Skeletal muscle cell (primary cell): Measurements from ENCODE around the gene CALU.

Experiments
- DNase-seq: peaks from one replicate; pipeline ENCODE4 v3.0.0-alpha.2; 2010; ENCODE audit warnings: low read depth
- H3K4me3 ChIP-seq: 2 replicates; pipeline ENCODE4 v1.5.1; 2011; ENCODE audit warnings: low read depth, mild to moderate bottlenecking, control low read depth, low read length, moderate library complexity

Gene CALU

DNA sequence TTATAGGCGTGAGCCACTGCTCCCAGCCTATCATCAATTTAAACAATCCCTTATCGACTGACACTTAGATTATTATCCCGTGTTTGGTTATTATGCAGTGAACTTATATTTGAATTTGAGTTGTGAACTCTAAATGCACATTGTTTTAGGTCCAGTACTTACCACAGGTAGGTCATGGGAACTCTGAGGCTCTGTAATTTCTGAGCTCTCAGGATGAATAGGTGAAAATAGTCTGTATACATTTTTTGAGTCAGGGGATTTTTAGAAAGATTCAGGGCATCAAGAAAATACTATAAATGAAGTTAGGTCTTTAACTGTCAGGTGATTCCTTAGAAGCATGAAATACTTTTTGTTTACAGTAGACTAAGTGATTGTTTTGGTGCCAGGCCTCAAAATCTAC is 61.4 kb downstream of the CALU start:
- H3K4me3 ChIP-seq = no peak overlapping the region
- no peak for DNase-seq

DNA sequence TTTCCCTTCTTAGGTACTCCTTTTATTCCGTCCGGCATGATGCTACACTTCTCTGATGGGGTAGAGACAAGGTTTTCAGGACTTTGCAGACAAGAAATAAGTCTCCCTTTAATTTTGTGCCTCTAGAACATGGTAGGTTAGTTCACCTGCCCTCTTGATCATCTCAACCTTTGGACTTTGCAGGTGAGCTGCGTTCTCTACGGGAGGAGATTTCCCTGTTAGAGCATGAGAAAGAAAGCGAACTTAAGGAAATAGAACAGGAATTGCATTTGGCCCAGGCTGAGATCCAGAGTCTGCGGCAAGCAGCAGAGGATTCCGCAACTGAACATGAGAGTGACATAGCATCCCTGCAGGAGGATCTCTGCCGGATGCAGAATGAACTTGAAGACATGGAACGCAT is 61.8 kb downstream of the CALU start:
- DNase-seq = no peak
- no peak overlapping the region for H3K4me3 ChIP-seq

DNA sequence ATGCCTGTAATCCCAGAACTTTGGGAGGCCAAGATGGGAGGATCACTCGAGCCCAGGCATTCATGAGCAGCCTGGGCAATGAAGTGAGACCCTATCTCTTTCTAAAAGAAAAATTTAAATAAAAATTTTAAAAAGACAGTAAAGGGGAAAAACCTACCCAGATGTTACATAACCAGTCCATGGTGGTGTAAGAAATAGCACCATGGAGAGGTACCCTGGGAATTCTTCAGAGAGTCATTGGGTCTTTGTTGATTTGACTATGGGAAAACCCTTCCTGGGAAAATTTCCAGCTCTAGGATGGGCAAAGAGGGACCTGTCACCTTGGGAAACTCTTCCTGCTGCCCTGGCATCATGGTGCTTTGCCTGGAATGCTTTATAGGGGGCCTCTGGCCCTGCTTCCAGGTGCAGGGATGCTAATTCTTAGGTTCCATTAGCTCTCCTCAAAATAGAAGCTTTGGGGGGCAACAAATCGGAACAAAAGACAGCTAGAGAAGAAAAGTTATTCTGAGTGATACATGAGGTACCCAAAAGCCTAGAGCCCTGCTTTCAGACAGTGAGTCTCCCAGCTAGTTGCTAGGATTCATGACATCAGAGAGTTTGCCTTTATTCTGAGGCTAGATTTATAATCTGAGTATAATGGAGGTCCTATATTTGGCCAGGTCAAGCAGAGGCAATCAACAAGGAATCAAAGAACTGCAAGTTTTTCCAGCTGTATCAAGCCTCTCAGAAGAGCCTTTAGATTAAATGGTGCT is 62.7 kb downstream of the CALU start:
- DNase-seq = no peak
- no peak overlapping the region for H3K4me3 ChIP-seq

DNA sequence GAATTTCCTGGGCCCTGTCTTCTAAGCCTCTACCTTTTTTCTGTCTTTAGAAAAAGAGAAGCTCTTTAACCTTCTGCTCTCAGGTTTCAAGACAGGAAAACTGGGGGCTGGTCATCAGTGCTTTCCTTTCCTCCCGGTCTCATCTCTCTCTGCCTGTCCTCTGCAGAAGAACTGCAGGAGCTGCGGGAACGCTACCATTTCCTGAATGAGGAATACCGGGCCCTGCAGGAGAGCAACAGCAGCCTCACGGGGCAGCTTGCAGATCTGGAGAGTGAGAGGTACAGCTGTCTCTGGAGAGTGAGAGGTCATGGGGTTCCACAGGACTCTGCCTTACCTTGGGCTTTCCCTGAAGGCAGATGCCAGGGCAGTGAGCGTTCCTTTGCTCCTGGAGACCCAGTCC is 65.3 kb downstream of the CALU start:
- DNase-seq = no peak
- H3K4me3 ChIP-seq = no peak overlapping the region

DNA sequence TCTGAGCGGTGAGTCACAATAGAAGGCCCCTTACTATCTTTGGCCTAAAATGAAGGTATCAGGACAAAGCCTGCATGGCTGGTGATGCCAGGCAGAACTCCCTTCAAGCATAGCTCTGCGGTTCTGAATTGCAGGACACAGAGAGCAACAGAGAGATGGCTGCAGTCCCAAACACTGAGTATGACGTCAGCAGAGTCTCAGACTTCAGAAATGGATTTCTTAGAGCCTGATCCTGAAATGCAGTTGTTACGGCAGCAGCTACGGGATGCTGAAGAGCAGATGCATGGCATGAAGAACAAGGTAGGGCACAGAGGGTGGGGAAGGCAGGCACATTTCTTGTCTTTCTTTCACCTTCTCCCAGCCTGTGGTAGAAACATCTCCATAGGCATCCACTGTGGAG is 66.1 kb downstream of the CALU start:
- DNase-seq = no peak
- H3K4me3 ChIP-seq = no peak overlapping the region

DNA sequence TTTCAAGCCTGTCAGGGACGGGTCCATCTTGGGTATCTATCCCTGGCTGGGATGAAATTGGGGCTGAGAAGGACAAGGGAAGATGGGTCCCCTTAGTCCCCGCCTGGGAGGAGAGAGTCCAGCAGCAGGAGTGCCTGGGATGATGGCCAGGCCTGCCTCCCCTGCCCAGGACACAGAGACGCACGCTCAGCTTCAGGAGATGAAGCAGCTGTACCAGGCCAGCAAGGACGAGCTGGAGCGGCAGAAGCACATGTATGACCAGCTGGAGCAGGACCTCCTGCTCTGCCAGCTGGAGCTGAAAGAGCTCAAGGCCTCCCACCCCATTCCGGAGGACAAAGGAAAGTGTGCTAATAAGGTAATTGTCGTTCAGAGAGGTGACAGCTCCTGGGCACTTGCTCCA is 68.0 kb downstream of the CALU start:
- DNase-seq = no peak
- no peak overlapping the region for H3K4me3 ChIP-seq

DNA sequence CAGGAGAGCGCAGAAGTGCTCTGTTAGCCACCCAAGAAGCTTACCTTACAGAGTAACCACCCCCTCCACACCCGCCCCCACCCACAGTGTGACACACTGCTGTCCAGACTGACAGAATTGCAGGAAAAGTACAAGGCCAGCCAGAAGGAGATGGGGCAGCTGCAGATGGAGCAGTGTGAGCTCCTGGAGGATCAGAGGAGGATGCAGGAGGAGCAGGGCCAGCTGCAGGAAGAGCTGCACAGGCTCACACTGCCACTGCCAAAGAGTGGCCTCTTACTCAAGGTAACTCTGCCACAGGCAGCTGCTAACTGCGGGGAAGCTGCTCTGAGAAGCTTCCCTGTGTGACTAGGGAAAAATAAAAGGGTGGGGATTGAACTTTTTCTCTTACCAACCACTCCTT is 70.2 kb downstream of the CALU start:
- DNase-seq = no peak
- H3K4me3 ChIP-seq = no peak overlapping the region

DNA sequence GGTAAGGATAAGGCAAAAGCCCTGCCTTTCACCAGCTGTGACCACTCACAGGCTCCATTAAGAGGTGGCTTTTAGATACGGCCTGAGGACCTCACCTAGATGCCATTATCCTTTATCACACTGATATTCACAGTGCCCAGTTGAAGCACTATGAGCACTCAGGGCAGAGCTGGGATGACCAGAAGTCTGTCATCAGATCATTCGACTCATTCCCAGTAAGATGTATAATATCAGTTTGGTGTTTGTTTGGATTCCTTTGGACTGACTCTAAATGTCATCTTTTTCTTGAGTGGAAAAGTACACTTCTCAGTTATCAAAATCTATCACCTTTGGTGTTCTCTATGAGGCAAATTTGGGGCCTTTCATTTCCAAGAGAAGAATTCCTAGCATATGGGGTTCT is 71.3 kb downstream of the CALU start:
- no peak overlapping the region for H3K4me3 ChIP-seq
- DNase-seq = no peak

DNA sequence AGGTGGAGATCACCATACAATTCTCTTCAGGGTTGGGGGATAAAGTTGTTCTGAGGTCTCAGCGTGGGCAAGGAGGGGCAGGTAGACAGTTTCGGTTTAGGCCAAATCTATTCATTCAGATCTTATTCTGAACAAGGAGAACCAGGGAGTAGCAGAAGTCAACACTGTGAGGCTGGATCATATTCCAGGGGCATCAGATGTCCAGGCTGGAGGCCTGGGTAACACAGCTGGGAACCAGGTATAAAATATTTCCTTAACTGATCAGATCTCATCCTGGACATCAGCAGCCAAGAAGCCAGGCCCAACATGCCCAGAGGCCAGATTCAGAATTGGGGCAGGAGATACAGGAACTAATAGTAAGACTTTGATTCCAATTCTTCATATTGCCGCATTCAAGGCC is 71.8 kb downstream of the CALU start:
- DNase-seq = no peak
- H3K4me3 ChIP-seq = no peak overlapping the region

DNA sequence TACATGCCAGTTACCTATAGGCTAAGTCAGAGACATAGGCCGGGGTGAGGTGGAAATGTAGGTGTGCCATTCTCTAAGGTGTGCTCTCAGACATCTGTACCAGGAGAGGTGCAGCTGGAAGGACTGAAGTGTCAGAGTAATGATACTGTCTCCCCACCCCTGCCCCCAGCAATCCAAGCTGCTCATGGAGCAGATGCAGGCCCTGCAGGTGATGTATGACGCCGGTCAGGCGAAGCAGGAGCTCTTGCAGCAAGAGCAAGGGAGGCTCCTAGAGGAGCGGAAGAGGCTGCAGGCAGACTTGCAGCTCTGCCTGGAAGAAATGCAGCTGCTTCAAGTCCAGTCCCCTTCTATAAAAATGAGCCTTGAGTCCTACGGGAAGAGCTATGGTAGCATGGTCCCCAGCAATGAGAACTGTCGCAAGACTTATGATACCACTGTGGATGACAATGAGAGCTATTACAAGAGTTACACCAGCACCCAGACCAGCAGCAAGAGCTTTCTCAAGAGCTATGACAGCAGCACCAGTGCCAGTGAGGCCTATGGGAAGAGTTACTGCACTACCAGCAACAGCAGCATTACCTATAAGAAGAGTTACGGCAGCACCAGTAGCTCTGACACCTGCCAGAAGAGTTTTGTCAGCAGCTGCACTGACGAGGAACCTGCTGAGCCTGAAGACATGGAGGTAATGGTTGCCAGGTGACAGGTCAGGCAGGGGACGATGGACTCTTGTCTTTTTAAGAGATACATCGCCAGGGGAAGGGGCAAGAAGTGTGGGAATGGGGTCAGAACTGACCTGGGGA is 72.7 kb downstream of the CALU start:
- no peak for DNase-seq
- H3K4me3 ChIP-seq = no peak overlapping the region

DNA sequence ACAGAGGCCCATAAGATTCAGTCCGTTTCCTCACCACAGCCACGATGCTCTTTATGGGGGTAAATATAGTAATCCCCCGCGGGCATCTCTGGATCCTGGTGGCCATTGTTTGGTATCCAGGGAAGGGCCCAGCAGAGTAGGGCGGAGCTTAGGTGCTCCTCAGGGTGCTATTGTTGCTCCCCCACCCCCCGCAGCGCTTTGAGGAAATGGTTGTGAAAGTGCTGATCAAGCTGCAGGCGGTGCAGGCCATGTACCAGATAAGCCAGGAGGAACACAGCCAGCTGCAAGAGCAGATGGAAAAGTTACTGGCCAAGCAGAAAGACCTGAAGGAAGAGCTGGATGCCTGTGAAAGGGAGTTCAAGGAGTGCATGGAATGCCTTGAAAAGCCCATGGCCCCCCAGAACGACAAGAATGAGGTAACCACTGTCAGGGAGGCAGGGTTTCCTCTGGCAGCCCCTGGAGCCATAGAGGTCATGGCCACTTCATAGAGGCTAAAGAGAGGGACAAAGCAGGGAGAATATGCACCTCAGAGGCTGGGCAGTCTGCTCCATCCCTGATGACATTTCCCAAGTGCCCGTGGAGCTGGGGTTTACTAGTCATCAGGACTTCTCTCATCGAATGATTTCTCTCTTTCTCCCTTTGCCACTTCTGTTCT is 73.5 kb downstream of the CALU start:
- no peak overlapping the region for H3K4me3 ChIP-seq
- DNase-seq = no peak

DNA sequence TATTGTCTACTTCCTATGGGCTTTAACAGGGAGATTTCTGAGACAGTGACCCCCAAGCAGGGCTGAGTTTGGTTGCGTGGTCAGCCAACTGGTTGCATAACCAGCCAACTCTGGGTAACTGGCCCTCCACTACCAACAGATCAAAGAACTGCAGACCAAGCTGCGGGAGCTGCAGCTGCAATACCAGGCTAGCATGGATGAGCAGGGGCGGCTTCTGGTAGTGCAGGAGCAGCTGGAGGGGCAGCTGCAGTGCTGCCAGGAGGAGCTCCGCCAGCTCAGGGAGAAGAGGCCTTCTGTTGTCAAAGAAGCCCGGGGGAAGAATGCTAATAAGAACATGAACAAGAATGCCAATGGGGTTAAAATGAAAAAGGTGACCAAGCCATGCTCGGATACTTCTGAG is 75.3 kb downstream of the CALU start:
- no peak for DNase-seq

DNA sequence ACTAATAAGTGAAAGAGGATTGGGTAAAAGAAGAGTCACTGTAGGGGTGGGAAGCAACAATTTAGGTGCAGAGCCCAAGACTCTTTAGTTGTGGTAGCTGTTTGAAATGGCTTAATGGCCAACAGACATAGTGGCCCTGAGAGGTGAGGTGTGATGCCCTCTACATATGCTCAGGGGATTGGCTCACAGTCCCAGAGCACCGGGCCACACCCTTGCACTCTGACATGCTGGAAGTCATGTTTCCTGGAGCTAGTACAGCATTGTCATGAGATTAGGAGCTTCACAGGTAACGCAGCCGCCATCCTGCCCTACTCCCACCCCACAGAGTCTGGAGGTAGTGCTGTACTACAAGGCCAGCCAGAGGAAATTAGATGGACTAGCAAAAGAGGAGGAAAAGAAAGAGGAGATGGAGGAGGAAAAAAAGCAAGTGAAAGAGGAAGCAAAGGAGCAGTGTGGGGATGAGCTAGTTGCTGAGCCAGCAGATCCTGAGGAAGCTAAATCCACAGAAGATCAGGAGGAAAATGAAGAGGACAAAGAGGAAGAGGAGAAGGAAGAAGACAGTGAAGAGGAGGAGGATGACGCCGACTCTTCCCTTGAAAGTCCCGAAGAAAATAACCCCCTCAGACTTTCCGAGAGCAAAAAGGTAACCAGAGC is 76.3 kb downstream of the CALU start:
- H3K4me3 ChIP-seq = no peak overlapping the region
- no peak for DNase-seq

More for the DNA sequence above, 75.3 kb downstream of the CALU start:
- H3K4me3 ChIP-seq = no peak overlapping the region

DNA sequence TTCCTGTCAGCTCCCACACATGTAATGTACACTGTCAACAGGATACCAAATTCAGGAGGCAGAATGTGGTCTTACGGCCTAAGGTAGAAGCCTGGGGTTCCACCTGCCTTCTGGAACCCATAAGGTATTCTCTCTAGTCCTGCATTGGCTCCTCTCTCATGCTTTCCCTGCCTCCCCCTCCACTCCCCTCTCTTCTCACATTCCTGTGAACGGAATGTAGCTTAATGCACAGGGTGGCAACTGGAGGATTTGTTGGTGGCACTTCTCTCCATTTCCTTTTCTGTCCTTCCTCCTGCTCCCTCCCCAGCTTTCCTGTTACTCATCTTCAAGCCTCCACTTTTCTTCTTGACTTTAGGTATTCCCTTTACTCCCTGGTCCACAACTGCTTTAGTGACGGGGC is 79.5 kb downstream of the CALU start:
- H3K4me3 ChIP-seq = no peak overlapping the region
- DNase-seq = no peak
